ENCODE data around the gene TSPAN4.

GRCh38 chr11:863910-864827 lies 21.5 kb downstream of the TSPAN4 start:
- TF ChIP-seq ZNF274 (IDR thresholded peaks at IDR 0.05; ENCODE audit: low read depth, low read length) = no peak
- TF ChIP-seq YY1 (IDR thresholded peaks at IDR 0.05; ENCODE audit: insufficient read depth, insufficient read length) = no peak

Data from NT2/D1 (cell line).